CD4-positive, alpha-beta T cell (primary cell): Measurements from ENCODE around the gene TTC39A. TPM values are rescaled to one million over a fixed set of nuclear protein-coding genes. Genes with fewer than 3 reads are reported as not detected.

Experiments used
- ATAC-seq: fragments of 200-7000 bp; cut with Tn5 transposase; one replicate; pipeline ENCODE4 v1.10.0; 2022; ENCODE audit warnings: mild to moderate bottlenecking; ENCODE audit not compliant: poor library complexity
- CTCF ChIA-PET: fragments of 350-600 bp; sonication (Branson Sonifier 250); formaldehyde crosslinking; loops from one replicate; lab custom pipeline; 2021; ENCODE audit warnings: antibody characterized with exemption, inconsistent platforms; lab: Charles Lee
- POLR2A ChIA-PET: fragments of 350-600 bp; sonication (Branson Sonifier 250); formaldehyde crosslinking; loops from one replicate; lab custom pipeline; 2021; ENCODE audit warnings: antibody characterized with exemption, inconsistent platforms; lab: Charles Lee
- DNase-seq, 14 experiments: peaks; one replicate each; pipeline ENCODE4 v3.0.0-alpha.2; 2013 to 2020; ENCODE audit warnings: mixed read lengths in 2 of 14
- H3K27ac ChIP-seq, 2 donors: one replicate each; pipeline versions ENCODE4 v1.5.1 to v1.7.0; 2013; ENCODE audit warnings: low read length in 2 of 2, low read depth in 1 of 2, mild to moderate bottlenecking in 1 of 2
- H3K27me3 ChIP-seq, 2 experiments: 1 replicate in 1 of 2; 2 replicates in 1 of 2; pipeline versions ENCODE4 v1.6.1 to v1.7.0; 2013; ENCODE audit warnings: low read length in 2 of 2, control low read depth in 1 of 2, mild to moderate bottlenecking in 1 of 2, moderate library complexity in 1 of 2; ENCODE audit not compliant: insufficient read depth in 2 of 2, control insufficient read depth in 1 of 2
- H3K36me3 ChIP-seq: one replicate; pipeline ENCODE4 v1.6.1; 2013; ENCODE audit warnings: low read length, control low read depth; ENCODE audit not compliant: insufficient read depth
- H3K4me1 ChIP-seq: one replicate; pipeline ENCODE4 v1.6.1; 2013; ENCODE audit warnings: low read length, control low read depth; ENCODE audit not compliant: insufficient read depth
- H3K4me3 ChIP-seq: one replicate; pipeline ENCODE4 v1.5.1; 2013; ENCODE audit warnings: mild to moderate bottlenecking, low read length, moderate library complexity
- H3K9me3 ChIP-seq, 2 experiments: 1 replicate in 1 of 2; 2 replicates in 1 of 2; pipeline versions ENCODE4 v1.6.1 to v1.7.0; 2013; ENCODE audit warnings: low read length in 2 of 2, mild to moderate bottlenecking in 2 of 2, control low read depth in 1 of 2, moderate library complexity in 1 of 2; ENCODE audit not compliant: control insufficient read depth in 1 of 2, insufficient read depth in 1 of 2
- H3K27ac Mint-ChIP-seq: one replicate; pipeline ENCODE4 v1.8.0; 2020; ENCODE audit warnings: mixed read lengths
- H3K27me3 Mint-ChIP-seq: one replicate; pipeline ENCODE4 v1.8.0; 2021; ENCODE audit warnings: mixed read lengths
- H3K36me3 Mint-ChIP-seq: one replicate; pipeline ENCODE4 v1.8.0; 2021; ENCODE audit warnings: low read depth, mixed read lengths
- H3K4me1 Mint-ChIP-seq: one replicate; pipeline ENCODE4 v1.8.0; 2021; ENCODE audit warnings: low read depth, mixed read lengths
- H3K4me3 Mint-ChIP-seq: one replicate; pipeline ENCODE4 v1.8.0; 2020; ENCODE audit warnings: mild to moderate bottlenecking, mixed read lengths
- H3K9me3 Mint-ChIP-seq: one replicate; pipeline ENCODE4 v1.8.0; 2020; ENCODE audit warnings: mixed read lengths
- CTCF ChIP-seq: fragments of 200-600 bp; IDR thresholded peaks from one replicate; pipeline ENCODE4 v1.8.0; 2022; ENCODE audit warnings: antibody characterized with exemption, mild to moderate bottlenecking
- intact Hi-C, 2 experiments: fragments of 100-400 bp; cut with DNase I in 1 of 2; cut with micrococcal nuclease in 1 of 2; formaldehyde crosslinking; loops; one replicate each; pipeline versions ENCODE4 v1.15.1 to v1.9.0; 2023 to 2025; cut with DNase I, micrococcal nuclease
- total RNA-seq, 174 experiments: library from RNA in 2 of 174; stranded (reverse) in 2 of 174; gene quantifications; one replicate each; pipeline ENCODE4 v1.2.3 and lab custom pipeline; 2021 to 2026

The TTC39A gene
- total RNA-seq, 2 experiments from 2014 or later = not detected

GRCh38 chr1:51344602-51345299 lies 14.4 kb upstream of the TTC39A start:
- intact Hi-C loops = loop anchor here in 1 of 2 experiments (10.0 kb wide), 1 partner anchor 190 kb away; no protein-coding TSS in a partner anchor
- H3K27ac Mint-ChIP-seq = no peak overlapping the region
- no peak for ATAC-seq

GRCh38 chr1:51344276-51344601 lies 13.9 kb upstream of the TTC39A start:
- H3K27me3 Mint-ChIP-seq = peaks cover 50% of the 10 kb centered on the region
- H3K4me3 Mint-ChIP-seq = no peak overlapping the region
- intact Hi-C loops = loop anchor here in 1 of 2 experiments (10.0 kb wide), 1 partner anchor 191 kb away; no protein-coding TSS in a partner anchor
- DNase-seq (no peak), ATAC-seq (no peak)
- no peak for TF ChIP-seq CTCF
- peaks cover 0 to 13% of the 10 kb centered on the region in 2 experiments for H3K9me3 ChIP-seq
- H3K9me3 Mint-ChIP-seq = no peaks in the 10 kb centered on the region
- H3K27me3 ChIP-seq = peaks cover 44 to 49% of the 10 kb centered on the region in 2 experiments
- ChIA-PET CTCF (no interaction called here), POLR2A (no interaction called here)
- peaks cover 8% of the 10 kb centered on the region for H3K4me1 ChIP-seq
- peaks cover 5% of the 10 kb centered on the region for H3K4me1 Mint-ChIP-seq
- no peaks in the 10 kb centered on the region for H3K36me3 ChIP-seq
- no peaks in the 10 kb centered on the region for H3K36me3 Mint-ChIP-seq
- H3K4me3 ChIP-seq = no peak overlapping the region
- H3K27ac ChIP-seq = no peak overlapping the region
- H3K27ac Mint-ChIP-seq = no peak overlapping the region

More at GRCh38 chr1:51344602-51345299, 14.4 kb upstream of the TTC39A start:
- Histone ChIP-seq H3K27ac (no peak overlapping the region), H3K4me1 (peaks cover 8% of the 10 kb centered on the region), H3K9me3 (peaks cover 0 to 13% of the 10 kb centered on the region in 2 experiments), H3K4me3 (no peak overlapping the region), H3K27me3 (peaks cover 44 to 49% of the 10 kb centered on the region in 2 experiments), H3K36me3 (no peaks in the 10 kb centered on the region)
- DNase-seq = no peak
- Mint-ChIP-seq H3K4me1 (peaks cover 5% of the 10 kb centered on the region), H3K9me3 (no peaks in the 10 kb centered on the region), H3K4me3 (no peak overlapping the region), H3K36me3 (no peaks in the 10 kb centered on the region), H3K27me3 (peaks cover 49% of the 10 kb centered on the region)
- TF ChIP-seq CTCF = no peak
- ChIA-PET CTCF (no interaction called here), POLR2A (no interaction called here)

GRCh38 chr1:51343624-51344023 lies 13.3 kb upstream of the TTC39A start:
- H3K27me3 Mint-ChIP-seq = peaks cover 50% of the 10 kb centered on the region
- Histone ChIP-seq H3K4me3 (no peak overlapping the region), H3K27me3 (peaks cover 44 to 49% of the 10 kb centered on the region in 2 experiments), H3K36me3 (no peaks in the 10 kb centered on the region), H3K27ac (no peak overlapping the region), H3K4me1 (peaks cover 8% of the 10 kb centered on the region), H3K9me3 (peaks cover 0 to 13% of the 10 kb centered on the region in 2 experiments)
- no peaks in the 10 kb centered on the region for H3K36me3 Mint-ChIP-seq
- H3K4me1 Mint-ChIP-seq = peaks cover 5% of the 10 kb centered on the region
- CTCF ChIA-PET = no interaction called here
- TF ChIP-seq CTCF = no peak
- no peak overlapping the region for H3K4me3 Mint-ChIP-seq
- H3K27ac Mint-ChIP-seq = no peak overlapping the region
- DNase-seq (no peak), ATAC-seq (no peak)
- intact Hi-C loops = loop anchor here in 1 of 2 experiments (10.0 kb wide), 1 partner anchor 191 kb away; no protein-coding TSS in a partner anchor
- POLR2A ChIA-PET = no interaction called here
- H3K9me3 Mint-ChIP-seq = no peaks in the 10 kb centered on the region
